ENCODE data around the gene ACTR6.
"Not testable (repeated sequence)": the region's sequence is repeated elsewhere in the genome, so short reads cannot be mapped to it uniquely, and the experiment has no call there.

The ACTR6 gene

GRCh38 chr12:100222173-100222572 is 21.6 kb downstream of the ACTR6 start:
- not testable (repeated sequence) for DNase-seq

DNA sequence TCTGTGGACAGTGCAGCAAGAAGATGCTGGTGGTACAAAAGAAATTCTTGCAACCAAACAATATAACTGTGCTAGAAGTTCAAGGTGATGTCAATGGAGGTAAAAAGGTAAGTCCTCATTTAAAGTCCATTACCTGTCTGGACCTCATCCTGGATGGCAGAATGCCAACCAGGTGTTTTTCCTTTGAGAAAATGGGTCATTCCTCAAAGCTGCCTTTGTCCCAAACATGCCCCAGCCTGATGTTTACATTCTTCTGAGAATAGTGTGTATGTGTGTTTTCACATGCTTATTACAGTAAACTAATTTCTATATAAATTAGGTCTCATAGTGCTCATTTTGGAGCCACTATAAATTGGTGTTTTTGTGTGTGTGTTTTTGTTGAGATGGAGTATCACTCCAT is 24.9 kb downstream of the ACTR6 start:
- DNase-seq: no peak

- no peak for DNase-seq
Observed at GRCh38 chr12:100229036-100229635, 28.5 kb downstream of the ACTR6 start.

GRCh38 chr12:100229876-100230275 is 29.3 kb downstream of the ACTR6 start:
- DNase-seq: no peak

GRCh38 chr12:100231873-100232272 is 31.3 kb downstream of the ACTR6 start:
- DNase-seq: not testable (repeated sequence)

- DNase-seq: no peak
Observed at GRCh38 chr12:100234166-100234565, 33.6 kb downstream of the ACTR6 start.

- DNase-seq: no peak
Observed at GRCh38 chr12:100234591-100235304, 34.1 kb downstream of the ACTR6 start.

GRCh38 chr12:100238801-100239200 is 38.2 kb downstream of the ACTR6 start:
- no peak for DNase-seq

DNA sequence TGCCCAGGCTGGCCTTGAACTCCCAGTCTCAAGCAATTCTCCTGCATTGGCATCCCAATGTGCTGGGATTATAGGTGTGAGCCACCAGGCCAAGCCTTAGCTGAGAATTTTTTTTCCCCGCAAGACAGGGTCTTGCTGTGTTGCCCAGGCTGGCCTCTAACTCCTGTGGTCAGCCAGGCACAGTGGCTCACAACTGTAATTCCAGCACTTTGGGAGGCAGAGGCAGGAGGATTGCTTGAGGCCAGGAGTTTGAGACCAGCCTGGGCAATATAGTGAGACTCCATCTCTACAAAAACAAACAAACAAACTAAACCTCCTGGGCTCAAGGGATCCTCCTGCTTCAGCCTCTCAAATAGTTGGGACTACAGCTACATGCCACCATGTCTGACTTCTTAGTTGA is 39.0 kb downstream of the ACTR6 start:
- DNase-seq: no peak

DNA sequence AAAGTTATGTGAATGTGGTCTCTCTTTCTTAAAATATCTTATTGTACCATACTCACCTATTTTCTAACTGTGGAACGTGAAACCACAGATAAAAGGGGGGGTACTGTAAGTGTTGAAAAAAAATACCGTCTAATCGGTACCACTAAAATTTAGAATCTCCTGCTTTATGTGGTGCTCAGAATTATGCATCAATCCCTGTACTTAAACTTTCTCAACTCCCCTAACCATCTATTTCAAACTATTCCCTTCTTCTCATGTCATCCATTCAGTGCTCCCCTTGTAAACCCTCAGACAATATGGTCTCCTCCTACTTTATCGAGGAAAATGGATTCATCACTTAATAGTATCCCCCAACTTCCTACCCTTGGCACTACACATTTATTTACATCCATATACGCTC is 42.5 kb downstream of the ACTR6 start:
- DNase-seq: no peak

DNA sequence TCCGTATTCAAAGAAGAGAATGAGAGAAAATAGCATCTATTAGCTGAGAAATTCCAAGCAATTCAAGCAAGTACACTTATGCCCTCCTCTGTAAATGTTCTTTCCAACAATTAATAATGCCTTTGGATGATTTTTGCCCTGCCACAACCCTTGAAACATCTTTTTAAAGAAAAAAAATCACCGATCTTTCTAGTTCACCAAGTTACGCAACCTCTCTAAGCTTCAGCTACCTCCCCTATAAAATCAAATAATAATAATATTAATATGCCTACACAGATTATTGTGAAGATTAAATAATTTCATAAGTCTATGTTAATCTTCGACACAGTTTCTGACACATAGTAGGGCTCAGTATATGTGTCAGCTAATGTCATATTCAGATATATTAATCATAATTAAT is 47.1 kb downstream of the ACTR6 start:
- no peak for DNase-seq

- no peak for DNase-seq
Observed at GRCh38 chr12:100248886-100249285, 48.3 kb downstream of the ACTR6 start.

- DNase-seq: no peak
Observed at GRCh38 chr12:100249941-100250340, 49.3 kb downstream of the ACTR6 start.

DNA sequence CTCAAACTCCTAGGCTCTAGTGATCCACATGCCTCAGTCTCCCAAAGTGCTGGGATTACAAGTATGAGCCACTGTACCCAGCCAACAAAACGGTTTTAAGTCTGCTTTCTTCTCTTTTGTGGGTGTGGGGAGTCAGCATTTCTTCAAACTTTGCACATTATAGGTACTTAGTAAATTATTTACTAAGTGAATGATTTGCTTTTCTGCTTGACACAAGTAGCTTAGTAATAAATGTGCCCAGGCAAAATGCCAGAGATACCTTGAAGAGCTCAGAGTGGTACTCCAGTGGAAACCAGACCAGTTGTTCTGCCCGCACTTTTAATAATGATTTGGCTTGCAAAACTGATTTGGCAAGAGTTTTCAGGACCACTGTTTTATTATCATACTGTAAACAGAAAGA is 51.3 kb downstream of the ACTR6 start:
- DNase-seq: no peak

DNA sequence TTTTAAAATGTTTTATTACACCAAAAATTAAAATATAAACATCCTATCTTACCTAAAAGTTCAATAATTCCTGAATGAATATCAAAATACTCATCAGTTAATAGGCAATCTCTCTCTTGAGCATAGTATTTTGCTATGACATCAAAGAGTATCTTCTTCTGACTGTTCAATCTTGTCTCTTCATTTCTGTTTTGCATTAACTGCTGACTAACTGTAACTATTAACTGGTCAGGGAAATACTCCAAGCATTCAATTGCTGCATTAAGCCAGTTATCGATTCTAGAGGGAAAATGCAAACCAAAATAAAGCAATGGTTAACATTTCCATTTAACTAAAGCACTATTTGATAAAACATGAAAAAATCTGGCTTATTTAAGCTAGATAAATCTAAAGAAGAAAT is 52.8 kb downstream of the ACTR6 start:
- no peak for DNase-seq

GRCh38 chr12:100254876-100255275 is 54.3 kb downstream of the ACTR6 start:
- no peak for DNase-seq

GRCh38 chr12:100258127-100258526 is 57.5 kb downstream of the ACTR6 start:
- DNase-seq: no peak

- DNase-seq: no peak
Observed at GRCh38 chr12:100263131-100263530, 62.5 kb downstream of the ACTR6 start.

- DNase-seq: not testable (repeated sequence)
Observed at GRCh38 chr12:100265107-100265506, 64.5 kb downstream of the ACTR6 start.

DNA sequence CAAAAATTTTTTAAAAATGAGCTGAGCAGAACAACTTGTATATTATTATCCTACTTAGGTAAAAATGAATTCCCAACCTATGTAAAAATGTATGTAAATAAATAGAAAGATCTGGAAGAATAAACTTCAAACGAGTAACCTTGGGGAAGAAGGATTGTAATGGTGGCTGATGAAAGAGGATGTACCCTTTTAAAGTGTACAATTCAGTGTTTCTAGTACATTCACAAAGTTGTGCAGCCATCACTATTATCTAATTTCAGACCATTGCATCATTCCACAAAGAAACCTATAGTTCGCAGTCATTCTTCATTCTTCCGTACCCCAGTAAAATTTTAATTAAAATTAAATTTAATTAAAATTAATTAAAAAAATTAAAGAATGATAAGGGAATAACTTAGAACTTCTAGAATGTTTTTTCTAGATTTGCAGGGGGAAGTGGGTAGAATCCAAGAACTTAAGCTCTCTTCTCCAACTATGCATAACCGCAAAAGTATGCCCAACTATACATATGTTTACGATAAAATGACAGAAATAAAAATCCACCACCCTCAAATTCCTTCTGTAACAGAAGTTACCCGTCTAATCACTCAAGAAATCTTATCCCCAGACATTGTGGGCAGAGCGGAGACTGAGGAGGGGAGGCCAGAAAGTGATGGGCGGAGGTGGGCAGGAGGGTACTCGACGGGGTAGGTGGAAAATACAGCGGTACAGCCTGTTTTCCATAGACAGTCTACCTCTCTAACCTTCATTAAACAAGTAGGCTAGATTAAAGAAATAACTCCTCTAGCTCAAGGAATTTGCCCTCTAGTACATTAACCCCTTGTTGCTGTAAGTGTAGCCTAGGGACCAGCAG is 65.3 kb downstream of the ACTR6 start:
- no peak for DNase-seq

DNA sequence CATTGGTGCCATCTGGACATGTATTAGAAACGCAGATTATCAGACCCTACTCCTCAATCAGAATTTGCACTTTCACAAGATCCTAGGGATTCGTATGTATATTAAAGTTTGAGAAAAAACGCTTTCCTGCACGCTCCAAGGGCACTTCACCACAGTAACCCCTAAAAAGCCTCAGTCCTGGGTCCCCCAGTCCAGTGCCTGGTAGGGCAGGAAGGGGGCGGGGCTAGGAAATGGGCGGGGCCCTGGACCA is 65.9 kb downstream of the ACTR6 start:
- no peak for DNase-seq

- peak; percentile 98 for DNase-seq
Observed at GRCh38 chr12:100266835-100267602, 66.4 kb downstream of the ACTR6 start, which contains the start of the genes DEPDC4 and SCYL2. TSS of gene DEPDC4 (minus strand) at chr12:100267079. CDS start at chr12:100267076, 3 bp downstream. TSS of gene SCYL2 (plus strand) at chr12:100267177. CDS start at chr12:100282971, 15,794 bp downstream.

GRCh38 chr12:100267603-100268281 is 67.1 kb downstream of the ACTR6 start:
- DNase-seq: no peak

Data from amniotic stem cell (primary cell).